Adrenal gland (tissue), 5 donors: Measurements from ENCODE around the gene TRMU.

Experiments
- POLR2A ChIP-seq, 2 donors: fragments of 450-650 bp; IDR thresholded peaks; one replicate each; pipeline ENCODE4 v1.6.1; 2017; ENCODE audit warnings: antibody characterized with exemption in 2 of 2, mild to moderate bottlenecking in 2 of 2, moderate library complexity in 1 of 2
- TF ChIP-seq, protein P1 (sequence below), 6 experiments: fragments of 450-650 bp in 4 of 6; fragments of 200-600 bp in 2 of 6; sonication (generic) in 1 of 6; IDR thresholded peaks; 1 replicate in 5 of 6; 2 replicates in 1 of 6; pipeline versions ENCODE4 v1.5.1 to v1.8.0; 2016 to 2021; ENCODE audit warnings: antibody characterized with exemption in 6 of 6, mild to moderate bottlenecking in 2 of 6, moderate library complexity in 1 of 6
- donor health status: DM: no; HTN: no; CAD: no.

DNA sequence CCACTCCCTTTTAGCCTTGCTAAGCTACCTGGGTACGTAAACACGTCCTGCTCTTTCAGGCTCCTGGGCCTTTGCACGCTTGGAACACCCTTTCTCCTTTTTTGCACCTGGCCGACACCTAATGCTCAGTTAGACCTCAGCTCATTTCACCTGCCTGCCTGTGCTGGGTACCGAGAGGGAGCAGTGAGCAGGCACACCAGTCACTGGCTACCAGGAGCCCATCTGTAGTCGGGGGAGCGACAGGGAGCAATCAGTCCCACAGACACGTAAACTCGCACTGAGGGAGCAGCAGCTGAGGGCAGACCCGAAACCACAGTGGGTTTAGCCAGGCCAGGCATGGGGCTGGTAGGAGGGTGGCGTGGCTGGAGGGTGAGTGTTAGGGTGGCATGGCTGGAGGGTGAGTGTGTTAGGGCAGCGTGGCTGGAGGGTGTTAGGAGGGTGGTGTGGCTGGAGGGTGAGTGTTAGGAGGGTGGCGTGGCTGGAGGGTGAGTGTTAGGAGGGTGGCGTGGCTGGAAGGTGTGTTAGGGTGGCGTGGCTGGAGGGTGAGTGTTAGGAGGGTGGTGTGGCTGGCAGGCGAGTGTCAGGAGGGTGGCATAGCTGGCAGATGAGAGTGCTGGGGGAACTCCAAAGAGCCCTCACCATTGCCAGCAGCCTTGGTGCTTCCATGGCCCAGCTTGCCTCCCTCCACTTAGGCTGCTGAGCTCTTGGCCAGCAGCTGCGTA lies 45.2 kb upstream of the TRMU start:
- TF ChIP-seq, protein P1, sequence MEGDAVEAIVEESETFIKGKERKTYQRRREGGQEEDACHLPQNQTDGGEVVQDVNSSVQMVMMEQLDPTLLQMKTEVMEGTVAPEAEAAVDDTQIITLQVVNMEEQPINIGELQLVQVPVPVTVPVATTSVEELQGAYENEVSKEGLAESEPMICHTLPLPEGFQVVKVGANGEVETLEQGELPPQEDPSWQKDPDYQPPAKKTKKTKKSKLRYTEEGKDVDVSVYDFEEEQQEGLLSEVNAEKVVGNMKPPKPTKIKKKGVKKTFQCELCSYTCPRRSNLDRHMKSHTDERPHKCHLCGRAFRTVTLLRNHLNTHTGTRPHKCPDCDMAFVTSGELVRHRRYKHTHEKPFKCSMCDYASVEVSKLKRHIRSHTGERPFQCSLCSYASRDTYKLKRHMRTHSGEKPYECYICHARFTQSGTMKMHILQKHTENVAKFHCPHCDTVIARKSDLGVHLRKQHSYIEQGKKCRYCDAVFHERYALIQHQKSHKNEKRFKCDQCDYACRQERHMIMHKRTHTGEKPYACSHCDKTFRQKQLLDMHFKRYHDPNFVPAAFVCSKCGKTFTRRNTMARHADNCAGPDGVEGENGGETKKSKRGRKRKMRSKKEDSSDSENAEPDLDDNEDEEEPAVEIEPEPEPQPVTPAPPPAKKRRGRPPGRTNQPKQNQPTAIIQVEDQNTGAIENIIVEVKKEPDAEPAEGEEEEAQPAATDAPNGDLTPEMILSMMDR (IDR thresholded peaks at IDR 0.05), result no peak
- TF ChIP-seq POLR2A (IDR thresholded peaks at IDR 0.05), result no peak
